ENCODE data around the gene NPS.

GRCh38 chr10:127534496-127534895, 14.6 kb upstream of the NPS start:
- TF ChIP-seq CTCF (IDR thresholded peaks at IDR 0.05) (no peak), ZFX (IDR thresholded peaks at IDR 0.05; ENCODE audit: borderline replicate concordance) (no peak)

All from 22Rv1 (cell line).